Limb (tissue), 2 donors: ENCODE data around the gene SUCLA2.

Source experiments
- DNase-seq, 2 donors: peaks; one replicate each; pipeline ENCODE4 v3.0.0-alpha.2; 2016; ENCODE audit errors: extremely low spot score in 2 of 2

The SUCLA2 gene

GRCh38 chr13:47903836-47904235, 97.2 kb downstream of the SUCLA2 start:
- DNase-seq: no peak

GRCh38 chr13:47901441-47901840, 99.6 kb downstream of the SUCLA2 start:
- no peak for DNase-seq

- no peak for DNase-seq
Measured at GRCh38 chr13:47898080-47898479, 103.0 kb downstream of the SUCLA2 start.

- DNase-seq: no peak
Measured at GRCh38 chr13:47897411-47898050, 103.5 kb downstream of the SUCLA2 start.

- no peak for DNase-seq
Measured at GRCh38 chr13:47896546-47896945, 104.5 kb downstream of the SUCLA2 start.

- no peak for DNase-seq
Measured at GRCh38 chr13:47896111-47896510, 105.0 kb downstream of the SUCLA2 start.

- no peak for DNase-seq
Measured at GRCh38 chr13:47893527-47893926, 107.5 kb downstream of the SUCLA2 start.
